Tibial nerve (tissue), 4 donors: ENCODE data around the gene CLDN34. TPM values are rescaled to one million over a fixed set of nuclear protein-coding genes. Genes with fewer than 3 reads are reported as not detected.

Source experiments
- DNase-seq, 2 donors: peaks; one replicate each; pipeline ENCODE4 v3.0.0-alpha.2; 2019; ENCODE audit warnings: low spot score in 2 of 2
- H3K27ac ChIP-seq, 4 donors: fragments of 200-600 bp; sonication (generic) in 3 of 4; one replicate each; pipeline ENCODE4 v1.5.1; 2017 to 2019; ENCODE audit warnings: mild to moderate bottlenecking in 1 of 4
- H3K27me3 ChIP-seq, 2 donors: fragments of 200-600 bp; sonication (generic) in 1 of 2; one replicate each; pipeline versions ENCODE4 v1.5.1 to v1.6.0; 2017 to 2019
- H3K36me3 ChIP-seq, 3 donors: fragments of 200-600 bp; sonication (generic); one replicate each; pipeline ENCODE4 v1.5.1; 2018 to 2019
- H3K4me1 ChIP-seq, 4 donors: fragments of 200-600 bp; sonication (generic) in 3 of 4; one replicate each; pipeline ENCODE4 v1.5.1; 2017 to 2019
- H3K4me3 ChIP-seq, 4 donors: fragments of 200-600 bp; sonication (generic) in 3 of 4; one replicate each; pipeline ENCODE4 v1.5.1; 2017 to 2019; ENCODE audit warnings: mild to moderate bottlenecking in 1 of 4, moderate library complexity in 1 of 4
- H3K9me3 ChIP-seq, 4 donors: fragments of 200-600 bp; sonication (generic) in 3 of 4; one replicate each; pipeline ENCODE4 v1.5.1; 2017 to 2019
- CTCF ChIP-seq, 5 experiments: fragments of 200-600 bp in 3 of 5; fragments of 450-650 bp in 2 of 5; sonication (generic) in 3 of 5; IDR thresholded peaks; one replicate each; pipeline ENCODE4 v1.5.1; 2016 to 2019; ENCODE audit warnings: antibody characterized with exemption in 5 of 5, mild to moderate bottlenecking in 3 of 5, moderate library complexity in 2 of 5
- EP300 ChIP-seq, 2 donors: sonication (generic); formaldehyde crosslinking; IDR thresholded peaks; one replicate each; pipeline ENCODE4 v1.6.1; 2017; ENCODE audit warnings: antibody characterized with exemption in 2 of 2, mild to moderate bottlenecking in 1 of 2
- POLR2A ChIP-seq, 2 donors: fragments of 450-650 bp; IDR thresholded peaks; one replicate each; pipeline ENCODE4 v1.6.1; 2017; ENCODE audit warnings: antibody characterized with exemption in 2 of 2, mild to moderate bottlenecking in 2 of 2, moderate library complexity in 2 of 2
- WGBS, 2 donors: methylation state at CpG; one replicate each; pipeline ENCODE4 v1.1.5; 2018; 5-methylcytosine and 5-hydroxymethylcytosine counted together
- total RNA-seq, 4 donors: library from RNA; depleted of rRNA; stranded (reverse); fragments of >200 nt; gene quantifications; one replicate each; pipeline ENCODE4 v1.1.0, GENCODE V29; 2016

Gene CLDN34
- total RNA-seq, 4 donors from 2014 or later = not detected

GRCh38 chrX:9997041-9997440 is 29.9 kb downstream of the CLDN34 start:
- Histone ChIP-seq H3K27ac (no peak overlapping the region), H3K9me3 (no peaks in the 10 kb centered on the region), H3K27me3 (no peaks in the 10 kb centered on the region), H3K4me3 (no peak overlapping the region), H3K36me3 (no peaks in the 10 kb centered on the region), H3K4me1 (no peaks in the 10 kb centered on the region)
- DNase-seq = no peak
- 86% methylated on average over 9 of the region's 9 CpGs; no CpG with 5 or more reads in 1 of the 2 donors for WGBS, 2 donors
- no peak for TF ChIP-seq CTCF (IDR thresholded peaks at IDR 0.05)
- no peak for TF ChIP-seq POLR2A (IDR thresholded peaks at IDR 0.05)
- TF ChIP-seq EP300 (IDR thresholded peaks at IDR 0.05) = no peak

- Histone ChIP-seq H3K9me3 (no peaks in the 10 kb centered on the region), H3K27ac (no peak overlapping the region)
These were observed 30.4 kb downstream of the CLDN34 start for GRCh38 chrX:9997524-9997923.

GRCh38 chrX:10001496-10001895 is 34.3 kb downstream of the CLDN34 start:
- TF ChIP-seq EP300 (IDR thresholded peaks at IDR 0.05) (no peak), POLR2A (IDR thresholded peaks at IDR 0.05) (no peak), CTCF (IDR thresholded peaks at IDR 0.05) (no peak)
- DNase-seq = no peak
- WGBS, 2 donors = 83 to 96% methylated on average over 3 of the region's 3 CpGs

More at GRCh38 chrX:9997524-9997923, 30.4 kb downstream of the CLDN34 start:
- TF ChIP-seq CTCF (IDR thresholded peaks at IDR 0.05) (no peak), EP300 (IDR thresholded peaks at IDR 0.05) (no peak), POLR2A (IDR thresholded peaks at IDR 0.05) (no peak)
- DNase-seq = no peak
- WGBS, 2 donors = 89 to 93% methylated on average over 6 to 8 of the region's 8 CpGs
- H3K36me3 ChIP-seq = no peaks in the 10 kb centered on the region
- H3K27me3 ChIP-seq = no peaks in the 10 kb centered on the region
- H3K4me3 ChIP-seq = no peak overlapping the region
- no peaks in the 10 kb centered on the region for H3K4me1 ChIP-seq

GRCh38 chrX:10004832-10005475 is 37.8 kb downstream of the CLDN34 start:
- H3K27ac ChIP-seq = no peak overlapping the region
- no peaks in the 10 kb centered on the region for H3K27me3 ChIP-seq
- H3K4me3 ChIP-seq = no peak overlapping the region
- peaks cover 0 to 7% (median 0%) of the 10 kb centered on the region in 4 donors for H3K4me1 ChIP-seq
- H3K36me3 ChIP-seq = no peaks in the 10 kb centered on the region
- TF ChIP-seq EP300 (IDR thresholded peaks at IDR 0.05) (no peak), POLR2A (IDR thresholded peaks at IDR 0.05) (no peak), CTCF (IDR thresholded peaks at IDR 0.05) (no peak)
- DNase-seq = no peak
- WGBS, 2 donors = 84 to 86% methylated on average over 8 of the region's 8 CpGs
- no peaks in the 10 kb centered on the region for H3K9me3 ChIP-seq

More at GRCh38 chrX:10001496-10001895, 34.3 kb downstream of the CLDN34 start:
- Histone ChIP-seq H3K9me3 (no peaks in the 10 kb centered on the region), H3K27me3 (no peaks in the 10 kb centered on the region), H3K36me3 (no peaks in the 10 kb centered on the region), H3K4me3 (no peak overlapping the region), H3K27ac (no peak overlapping the region), H3K4me1 (no peaks in the 10 kb centered on the region)

- Histone ChIP-seq H3K27ac (no peak overlapping the region), H3K4me3 (no peak overlapping the region), H3K36me3 (no peaks in the 10 kb centered on the region), H3K9me3 (no peaks in the 10 kb centered on the region), H3K27me3 (no peaks in the 10 kb centered on the region), H3K4me1 (peaks cover 0 to 14% (median 0%) of the 10 kb centered on the region in 4 donors)
- no peak for DNase-seq
- TF ChIP-seq EP300 (IDR thresholded peaks at IDR 0.05) = no peak
- 89 to 92% methylated on average over 8 of the region's 8 CpGs for WGBS, 2 donors
These were observed 38.9 kb downstream of the CLDN34 start for GRCh38 chrX:10006086-10006485.
